CD4-positive, alpha-beta T cell treated with Interleukin-1 beta for 1 hour (primary cell): ENCODE measurements around the gene PSME3IP1.
"Not testable (repeated sequence)": the region's sequence is repeated elsewhere in the genome, so short reads cannot be mapped to it uniquely, and the experiment has no call there.

Source experiments
- DNase-seq, 2 donors: peaks; one replicate each; pipeline ENCODE4 v3.0.0-alpha.2; 2020 to 2022

The PSME3IP1 gene

GRCh38 chr16:57196286-57196685 lies 10.4 kb upstream of the PSME3IP1 start:
- DNase-seq, result no peak

- no peak for DNase-seq
Observed at GRCh38 chr16:57194512-57194911, 8.7 kb upstream of the PSME3IP1 start.

GRCh38 chr16:57192720-57193486 lies 7.1 kb upstream of the PSME3IP1 start:
- no peak for DNase-seq

- DNase-seq, result no peak
Observed at GRCh38 chr16:57192146-57192545, 6.3 kb upstream of the PSME3IP1 start.

GRCh38 chr16:57191056-57191571 lies 5.3 kb upstream of the PSME3IP1 start:
- no peak for DNase-seq

GRCh38 chr16:57190136-57190535 lies 4.3 kb upstream of the PSME3IP1 start:
- DNase-seq, result no peak

- DNase-seq, result not testable (repeated sequence)
Observed at GRCh38 chr16:57189527-57189926, 3.7 kb upstream of the PSME3IP1 start.

GRCh38 chr16:57188711-57189002 lies 2.8 kb upstream of the PSME3IP1 start:
- DNase-seq, result no peak

GRCh38 chr16:57187902-57188710 lies 2.3 kb upstream of the PSME3IP1 start:
- DNase-seq, result not testable (repeated sequence)

GRCh38 chr16:57186872-57187854 lies 1.3 kb upstream of the PSME3IP1 start:
- peak in 1 of 2 donors; percentile 21 for DNase-seq

GRCh38 chr16:57185446-57185944 lies 344 bp downstream of the PSME3IP1 start:
- DNase-seq, result peak in 1 of 2 donors; percentile 46

GRCh38 chr16:57184887-57185445 lies 873 bp downstream of the PSME3IP1 start:
- DNase-seq, result no peak

- no peak for DNase-seq
Observed at GRCh38 chr16:57184113-57184512, 1.7 kb downstream of the PSME3IP1 start.

GRCh38 chr16:57179215-57179828 lies 6.5 kb downstream of the PSME3IP1 start:
- DNase-seq, result no peak

GRCh38 chr16:57178793-57179212 lies 7.0 kb downstream of the PSME3IP1 start:
- DNase-seq, result no peak

- DNase-seq, result no peak
Observed at GRCh38 chr16:57178196-57178595, 7.6 kb downstream of the PSME3IP1 start.

GRCh38 chr16:57175896-57176295 lies 9.9 kb downstream of the PSME3IP1 start:
- DNase-seq, result no peak

GRCh38 chr16:57172721-57173290 lies 13.0 kb downstream of the PSME3IP1 start:
- no peak for DNase-seq

- DNase-seq, result no peak
Observed at GRCh38 chr16:57169327-57169726, 16.5 kb downstream of the PSME3IP1 start.

GRCh38 chr16:57167953-57168352 lies 17.9 kb downstream of the PSME3IP1 start:
- peak in 1 of 2 donors; percentile 75 for DNase-seq

GRCh38 chr16:57167538-57167937 lies 18.3 kb downstream of the PSME3IP1 start:
- DNase-seq, result no peak
